ENCODE results near the gene TMEM259. TPM values are rescaled to one million over a fixed set of nuclear protein-coding genes. Genes with fewer than 3 reads are reported as not detected.

Gene TMEM259
- total and polyA plus RNA-seq, 2 of the 8 experiments (the other 6 are each of a cell fraction or from before 2014, with no cell fraction given), result 140 to 243 TPM

DNA sequence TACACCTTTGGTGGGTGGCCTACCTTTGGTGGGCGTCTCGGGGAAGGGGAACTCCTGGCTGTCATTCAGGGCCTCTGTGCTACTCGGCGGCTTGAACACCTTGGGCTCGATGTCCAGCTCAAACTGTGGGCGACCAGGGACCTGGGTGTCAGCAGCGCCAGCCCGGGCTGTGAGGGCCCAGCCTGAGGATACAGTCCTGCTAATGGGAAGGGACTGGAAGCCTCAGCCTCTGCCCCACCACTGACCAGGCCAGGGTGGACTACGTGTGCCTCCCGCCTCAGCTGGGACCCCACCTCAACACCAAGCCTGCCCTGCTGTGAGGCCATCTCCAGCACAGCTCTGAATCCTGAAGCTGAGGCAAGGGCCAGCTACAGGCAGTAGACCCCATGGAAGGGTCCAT lies 7.7 kb downstream of the TMEM259 start (continued):
- TF ChIP-seq SUZ12 (IDR thresholded peaks at IDR 0.05; ENCODE audit: low read length), result no peak
- TF ChIP-seq KDM4A (IDR thresholded peaks at IDR 0.05; ENCODE audit: low read depth, low read length, severe bottlenecking), result no peak
- TF ChIP-seq GABPA (IDR thresholded peaks at IDR 0.05; ENCODE audit: borderline replicate concordance, insufficient read depth, low read length), result no peak
- no peak for TF ChIP-seq TAF1 (IDR thresholded peaks at IDR 0.05; ENCODE audit: low read depth, low read length)
- no peak for TF ChIP-seq SAP30 (IDR thresholded peaks at IDR 0.05; ENCODE audit: insufficient read depth, insufficient replicate concordance, low read length)
- TF ChIP-seq, protein P1, sequence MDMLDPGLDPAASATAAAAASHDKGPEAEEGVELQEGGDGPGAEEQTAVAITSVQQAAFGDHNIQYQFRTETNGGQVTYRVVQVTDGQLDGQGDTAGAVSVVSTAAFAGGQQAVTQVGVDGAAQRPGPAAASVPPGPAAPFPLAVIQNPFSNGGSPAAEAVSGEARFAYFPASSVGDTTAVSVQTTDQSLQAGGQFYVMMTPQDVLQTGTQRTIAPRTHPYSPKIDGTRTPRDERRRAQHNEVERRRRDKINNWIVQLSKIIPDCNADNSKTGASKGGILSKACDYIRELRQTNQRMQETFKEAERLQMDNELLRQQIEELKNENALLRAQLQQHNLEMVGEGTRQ (IDR thresholded peaks at IDR 0.05; ENCODE audit: low read length), result no peak
- no peak for TF ChIP-seq CHD1 (IDR thresholded peaks at IDR 0.05; ENCODE audit: low read depth, low read length)
- no peak for TF ChIP-seq RXRA (IDR thresholded peaks at IDR 0.05; ENCODE audit: insufficient read depth, low read depth, low read length)

All from H1 (cell line).